ENCODE data around the gene COLEC12.

Gene COLEC12

DNA sequence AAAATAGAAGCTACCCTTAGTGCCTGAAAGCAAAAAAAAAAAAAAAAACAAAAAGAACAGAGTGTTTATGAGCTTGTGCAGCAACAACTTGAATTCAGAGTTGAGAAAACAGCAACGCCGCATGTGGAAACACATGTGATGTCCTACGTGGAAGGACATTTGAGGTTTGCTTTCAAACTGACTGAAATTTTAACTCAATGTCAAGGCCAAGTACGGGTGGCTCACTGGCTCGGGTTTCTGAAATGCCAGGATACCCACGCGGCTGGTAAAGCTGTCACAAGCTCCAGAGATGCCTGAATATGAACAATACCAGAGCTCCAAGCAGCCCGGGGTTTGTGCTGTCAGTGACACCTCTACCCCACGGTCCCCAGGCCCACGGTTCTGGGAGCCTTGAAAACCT is 160.5 kb downstream of the COLEC12 start:
- no peak for ATAC-seq
- TF ChIP-seq, protein P1, sequence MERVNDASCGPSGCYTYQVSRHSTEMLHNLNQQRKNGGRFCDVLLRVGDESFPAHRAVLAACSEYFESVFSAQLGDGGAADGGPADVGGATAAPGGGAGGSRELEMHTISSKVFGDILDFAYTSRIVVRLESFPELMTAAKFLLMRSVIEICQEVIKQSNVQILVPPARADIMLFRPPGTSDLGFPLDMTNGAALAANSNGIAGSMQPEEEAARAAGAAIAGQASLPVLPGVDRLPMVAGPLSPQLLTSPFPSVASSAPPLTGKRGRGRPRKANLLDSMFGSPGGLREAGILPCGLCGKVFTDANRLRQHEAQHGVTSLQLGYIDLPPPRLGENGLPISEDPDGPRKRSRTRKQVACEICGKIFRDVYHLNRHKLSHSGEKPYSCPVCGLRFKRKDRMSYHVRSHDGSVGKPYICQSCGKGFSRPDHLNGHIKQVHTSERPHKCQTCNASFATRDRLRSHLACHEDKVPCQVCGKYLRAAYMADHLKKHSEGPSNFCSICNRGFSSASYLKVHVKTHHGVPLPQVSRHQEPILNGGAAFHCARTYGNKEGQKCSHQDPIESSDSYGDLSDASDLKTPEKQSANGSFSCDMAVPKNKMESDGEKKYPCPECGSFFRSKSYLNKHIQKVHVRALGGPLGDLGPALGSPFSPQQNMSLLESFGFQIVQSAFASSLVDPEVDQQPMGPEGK (CRISPR knock-in tag; IDR thresholded peaks at IDR 0.05; ENCODE audit: borderline replicate concordance) = no peak
- TF ChIP-seq, protein P2, sequence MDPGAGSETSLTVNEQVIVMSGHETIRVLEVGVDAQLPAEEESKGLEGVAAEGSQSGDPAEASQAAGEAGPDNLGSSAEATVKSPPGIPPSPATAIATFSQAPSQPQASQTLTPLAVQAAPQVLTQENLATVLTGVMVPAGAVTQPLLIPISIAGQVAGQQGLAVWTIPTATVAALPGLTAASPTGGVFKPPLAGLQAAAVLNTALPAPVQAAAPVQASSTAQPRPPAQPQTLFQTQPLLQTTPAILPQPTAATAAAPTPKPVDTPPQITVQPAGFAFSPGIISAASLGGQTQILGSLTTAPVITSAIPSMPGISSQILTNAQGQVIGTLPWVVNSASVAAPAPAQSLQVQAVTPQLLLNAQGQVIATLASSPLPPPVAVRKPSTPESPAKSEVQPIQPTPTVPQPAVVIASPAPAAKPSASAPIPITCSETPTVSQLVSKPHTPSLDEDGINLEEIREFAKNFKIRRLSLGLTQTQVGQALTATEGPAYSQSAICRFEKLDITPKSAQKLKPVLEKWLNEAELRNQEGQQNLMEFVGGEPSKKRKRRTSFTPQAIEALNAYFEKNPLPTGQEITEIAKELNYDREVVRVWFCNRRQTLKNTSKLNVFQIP (CRISPR knock-in tag; IDR thresholded peaks at IDR 0.05; ENCODE audit: borderline replicate concordance, low read depth) = no peak
- no peak for TF ChIP-seq ZNF565 (CRISPR knock-in tag; conservative IDR thresholded peaks at IDR 0.05; ENCODE audit: low read depth)
- no peak for TF ChIP-seq SNAI2 (CRISPR knock-in tag; IDR thresholded peaks at IDR 0.05)
- no peak for TF ChIP-seq BACH2 (CRISPR knock-in tag; IDR thresholded peaks at IDR 0.05; ENCODE audit: borderline replicate concordance)
- no peak for TF ChIP-seq GLIS3 (CRISPR knock-in tag; IDR thresholded peaks at IDR 0.05)
- no peak for TF ChIP-seq PPARA (CRISPR knock-in tag; IDR thresholded peaks at IDR 0.05; ENCODE audit: borderline replicate concordance)
- TF ChIP-seq RARB (CRISPR knock-in tag; IDR thresholded peaks at IDR 0.05) = no peak
- TF ChIP-seq, protein P3, sequence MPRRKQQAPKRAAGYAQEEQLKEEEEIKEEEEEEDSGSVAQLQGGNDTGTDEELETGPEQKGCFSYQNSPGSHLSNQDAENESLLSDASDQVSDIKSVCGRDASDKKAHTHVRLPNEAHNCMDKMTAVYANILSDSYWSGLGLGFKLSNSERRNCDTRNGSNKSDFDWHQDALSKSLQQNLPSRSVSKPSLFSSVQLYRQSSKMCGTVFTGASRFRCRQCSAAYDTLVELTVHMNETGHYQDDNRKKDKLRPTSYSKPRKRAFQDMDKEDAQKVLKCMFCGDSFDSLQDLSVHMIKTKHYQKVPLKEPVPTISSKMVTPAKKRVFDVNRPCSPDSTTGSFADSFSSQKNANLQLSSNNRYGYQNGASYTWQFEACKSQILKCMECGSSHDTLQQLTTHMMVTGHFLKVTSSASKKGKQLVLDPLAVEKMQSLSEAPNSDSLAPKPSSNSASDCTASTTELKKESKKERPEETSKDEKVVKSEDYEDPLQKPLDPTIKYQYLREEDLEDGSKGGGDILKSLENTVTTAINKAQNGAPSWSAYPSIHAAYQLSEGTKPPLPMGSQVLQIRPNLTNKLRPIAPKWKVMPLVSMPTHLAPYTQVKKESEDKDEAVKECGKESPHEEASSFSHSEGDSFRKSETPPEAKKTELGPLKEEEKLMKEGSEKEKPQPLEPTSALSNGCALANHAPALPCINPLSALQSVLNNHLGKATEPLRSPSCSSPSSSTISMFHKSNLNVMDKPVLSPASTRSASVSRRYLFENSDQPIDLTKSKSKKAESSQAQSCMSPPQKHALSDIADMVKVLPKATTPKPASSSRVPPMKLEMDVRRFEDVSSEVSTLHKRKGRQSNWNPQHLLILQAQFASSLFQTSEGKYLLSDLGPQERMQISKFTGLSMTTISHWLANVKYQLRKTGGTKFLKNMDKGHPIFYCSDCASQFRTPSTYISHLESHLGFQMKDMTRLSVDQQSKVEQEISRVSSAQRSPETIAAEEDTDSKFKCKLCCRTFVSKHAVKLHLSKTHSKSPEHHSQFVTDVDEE (CRISPR knock-in tag; IDR thresholded peaks at IDR 0.05) = no peak
- no peak for TF ChIP-seq CSDC2 (CRISPR knock-in tag; IDR thresholded peaks at IDR 0.05)
- no peak for TF ChIP-seq TCF4 (CRISPR knock-in tag; IDR thresholded peaks at IDR 0.05; ENCODE audit: borderline replicate concordance)
- no peak for TF ChIP-seq ZFP30 (CRISPR knock-in tag; IDR thresholded peaks at IDR 0.05)
- no peak for TF ChIP-seq ZNF70 (CRISPR knock-in tag; IDR thresholded peaks at IDR 0.05)
- no peak for TF ChIP-seq ZFP3 (CRISPR knock-in tag; IDR thresholded peaks at IDR 0.05)
- no peak for TF ChIP-seq ISL1 (CRISPR knock-in tag; IDR thresholded peaks at IDR 0.05)
- TF ChIP-seq ZC3H10 (CRISPR knock-in tag; IDR thresholded peaks at IDR 0.05) = no peak
- TF ChIP-seq, protein P4, sequence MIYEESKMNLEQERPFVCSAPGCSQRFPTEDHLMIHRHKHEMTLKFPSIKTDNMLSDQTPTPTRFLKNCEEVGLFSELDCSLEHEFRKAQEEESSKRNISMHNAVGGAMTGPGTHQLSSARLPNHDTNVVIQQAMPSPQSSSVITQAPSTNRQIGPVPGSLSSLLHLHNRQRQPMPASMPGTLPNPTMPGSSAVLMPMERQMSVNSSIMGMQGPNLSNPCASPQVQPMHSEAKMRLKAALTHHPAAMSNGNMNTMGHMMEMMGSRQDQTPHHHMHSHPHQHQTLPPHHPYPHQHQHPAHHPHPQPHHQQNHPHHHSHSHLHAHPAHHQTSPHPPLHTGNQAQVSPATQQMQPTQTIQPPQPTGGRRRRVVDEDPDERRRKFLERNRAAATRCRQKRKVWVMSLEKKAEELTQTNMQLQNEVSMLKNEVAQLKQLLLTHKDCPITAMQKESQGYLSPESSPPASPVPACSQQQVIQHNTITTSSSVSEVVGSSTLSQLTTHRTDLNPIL (CRISPR knock-in tag; IDR thresholded peaks at IDR 0.05; ENCODE audit: low read depth) = no peak
- no peak for TF ChIP-seq ESRRG (CRISPR knock-in tag; IDR thresholded peaks at IDR 0.05)

- ATAC-seq = no peak
- no peak for TF ChIP-seq ZFP30 (CRISPR knock-in tag; IDR thresholded peaks at IDR 0.05)
- TF ChIP-seq ISL1 (CRISPR knock-in tag; IDR thresholded peaks at IDR 0.05) = no peak
- no peak for TF ChIP-seq PPARA (CRISPR knock-in tag; IDR thresholded peaks at IDR 0.05; ENCODE audit: borderline replicate concordance)
- no peak for TF ChIP-seq ZC3H10 (CRISPR knock-in tag; IDR thresholded peaks at IDR 0.05)
- TF ChIP-seq CSRNP3 (CRISPR knock-in tag; IDR thresholded peaks at IDR 0.05) = no peak
- no peak for TF ChIP-seq RARB (CRISPR knock-in tag; IDR thresholded peaks at IDR 0.05)
- no peak for TF ChIP-seq SNAI2 (CRISPR knock-in tag; IDR thresholded peaks at IDR 0.05)
- no peak for TF ChIP-seq ESRRG (CRISPR knock-in tag; IDR thresholded peaks at IDR 0.05)
- TF ChIP-seq ZNF8 (CRISPR knock-in tag; IDR thresholded peaks at IDR 0.05) = no peak
- TF ChIP-seq ZFP3 (CRISPR knock-in tag; IDR thresholded peaks at IDR 0.05) = no peak
These were observed 161.3 kb downstream of the COLEC12 start for GRCh38 chr18:339200-339599.

DNA sequence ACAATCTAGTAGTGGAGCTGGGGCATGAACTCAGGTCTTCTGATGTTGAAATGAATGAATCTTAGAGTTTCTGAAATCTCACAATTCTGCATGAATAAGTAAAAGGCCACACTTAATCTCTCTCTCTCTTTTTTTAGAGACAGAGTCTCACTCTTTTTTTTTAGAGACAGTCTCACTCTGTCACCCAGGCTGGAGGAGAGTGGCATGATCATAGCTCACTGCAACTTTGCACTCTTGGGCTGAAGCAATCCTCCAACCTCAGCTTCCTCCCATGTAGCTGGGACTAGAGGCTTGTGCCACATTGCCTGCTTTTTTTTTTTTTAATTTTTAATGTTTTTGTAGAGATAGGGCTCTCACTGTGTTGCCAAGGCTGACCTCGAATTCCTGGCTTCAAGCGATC is 163.8 kb downstream of the COLEC12 start:
- ATAC-seq = no peak
- TF ChIP-seq CSDC2 (CRISPR knock-in tag; IDR thresholded peaks at IDR 0.05) (no peak), ZFP30 (CRISPR knock-in tag; IDR thresholded peaks at IDR 0.05) (no peak)

Measured in SK-N-SH treated with all-trans-retinoic acid at 6 μM for 48 hours (cell line).